ENCODE data around the gene KIAA1328. TPM values are rescaled to one million over a fixed set of nuclear protein-coding genes. Genes with fewer than 3 reads are reported as not detected.
A peak's percentile ranks its signal among the peaks of the same experiment; 100 is the strongest.

The KIAA1328 gene
- total RNA-seq, 2 donors from 2014 or later = 4.8 to 5.2 TPM

DNA sequence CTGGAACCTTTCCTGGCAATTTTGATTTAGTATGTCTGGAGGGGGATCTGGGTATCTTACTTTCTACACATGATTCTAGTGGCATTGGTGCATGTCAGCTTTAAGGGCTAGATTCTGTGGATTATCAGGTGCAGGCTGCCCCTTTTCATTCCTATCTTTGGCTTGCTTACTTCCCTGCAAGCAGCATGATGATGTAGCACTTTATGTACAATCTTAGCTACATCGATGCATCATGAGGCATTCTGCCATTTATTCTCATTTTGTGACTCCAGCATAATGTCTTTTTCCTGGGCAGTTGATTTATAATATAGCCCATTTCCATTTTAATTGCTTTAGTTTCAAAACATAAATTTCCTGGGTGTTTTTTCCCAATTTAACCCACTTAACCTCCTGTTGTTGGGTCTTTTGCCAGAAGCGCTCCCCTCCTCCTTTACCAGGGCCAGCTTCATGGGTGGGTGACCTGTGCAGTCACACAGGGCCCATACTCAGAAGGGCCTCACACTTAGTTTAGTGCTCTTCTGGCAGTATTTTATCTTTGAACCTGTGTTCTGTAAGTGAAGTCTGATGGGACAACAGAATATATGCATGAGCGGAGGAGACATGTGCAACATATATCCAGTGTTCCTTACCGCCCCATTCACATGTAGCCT is 36.2 kb upstream of the KIAA1328 start:
- Histone ChIP-seq H3K4me3 (no peak overlapping the region), H3K27me3 (no peaks in the 10 kb centered on the region), H3K36me3 (no peaks in the 10 kb centered on the region), H3K9me3 (no peaks in the 10 kb centered on the region), H3K27ac (no peak overlapping the region), H3K4me1 (no peaks in the 10 kb centered on the region), H3K9ac (ENCODE audit: low read depth in 2 of 2, low read length in 2 of 2) (no peak overlapping the region)
- intact Hi-C loops (cut with DNase I) = no loop called here
- DNase-seq = no peak
- no peak for TF ChIP-seq CTCF (IDR thresholded peaks at IDR 0.05)

- no peaks in the 10 kb centered on the region for H3K4me1 ChIP-seq
- H3K9ac ChIP-seq (ENCODE audit: low read depth in 2 of 2, low read length in 2 of 2) = no peak overlapping the region
- no peaks in the 10 kb centered on the region for H3K9me3 ChIP-seq
- no peak for TF ChIP-seq CTCF (IDR thresholded peaks at IDR 0.05)
- intact Hi-C loops (cut with DNase I) = no loop called here
- H3K36me3 ChIP-seq = no peaks in the 10 kb centered on the region
- H3K4me3 ChIP-seq = no peak overlapping the region
- H3K27me3 ChIP-seq = no peaks in the 10 kb centered on the region
- no peak overlapping the region for H3K27ac ChIP-seq
- DNase-seq = no peak
Measured at GRCh38 chr18:36798738-36799473, 30.0 kb upstream of the KIAA1328 start.

DNA sequence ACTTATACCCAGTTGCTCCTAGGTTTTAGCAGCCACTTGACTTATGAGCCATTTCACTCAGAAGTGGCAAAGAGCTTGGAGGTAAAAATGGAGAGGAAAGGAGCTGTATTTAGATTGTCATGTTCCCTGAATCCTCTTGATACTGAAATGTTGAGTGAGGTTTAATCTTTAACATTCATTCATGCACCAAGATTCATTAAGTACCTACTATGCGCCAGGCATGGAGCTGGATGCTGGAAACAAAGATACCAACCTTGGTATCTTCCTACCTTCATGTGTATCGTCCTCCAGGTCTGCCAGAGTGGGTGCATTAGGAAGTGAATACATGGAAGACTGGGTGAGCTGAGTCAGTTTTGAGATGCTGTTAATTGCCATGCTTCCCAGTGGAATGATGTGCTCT is 23.8 kb upstream of the KIAA1328 start:
- H3K27ac ChIP-seq = no peak overlapping the region
- intact Hi-C loops (cut with DNase I) = no loop called here
- no peak overlapping the region for H3K9ac ChIP-seq (ENCODE audit: low read depth in 2 of 2, low read length in 2 of 2)
- H3K4me3 ChIP-seq = no peak overlapping the region
- no peak for DNase-seq
- no peaks in the 10 kb centered on the region for H3K27me3 ChIP-seq
- no peaks in the 10 kb centered on the region for H3K9me3 ChIP-seq
- H3K4me1 ChIP-seq = no peaks in the 10 kb centered on the region
- no peaks in the 10 kb centered on the region for H3K36me3 ChIP-seq
- TF ChIP-seq CTCF (IDR thresholded peaks at IDR 0.05) = no peak

GRCh38 chr18:36808681-36809080 is 20.2 kb upstream of the KIAA1328 start:
- Histone ChIP-seq H3K4me3 (no peak overlapping the region), H3K4me1 (no peaks in the 10 kb centered on the region), H3K36me3 (no peaks in the 10 kb centered on the region), H3K9ac (ENCODE audit: low read depth in 2 of 2, low read length in 2 of 2) (no peak overlapping the region), H3K9me3 (no peaks in the 10 kb centered on the region), H3K27me3 (no peaks in the 10 kb centered on the region), H3K27ac (no peak overlapping the region)
- DNase-seq = no peak
- TF ChIP-seq CTCF (IDR thresholded peaks at IDR 0.05) = no peak
- intact Hi-C loops (cut with DNase I) = no loop called here

DNA sequence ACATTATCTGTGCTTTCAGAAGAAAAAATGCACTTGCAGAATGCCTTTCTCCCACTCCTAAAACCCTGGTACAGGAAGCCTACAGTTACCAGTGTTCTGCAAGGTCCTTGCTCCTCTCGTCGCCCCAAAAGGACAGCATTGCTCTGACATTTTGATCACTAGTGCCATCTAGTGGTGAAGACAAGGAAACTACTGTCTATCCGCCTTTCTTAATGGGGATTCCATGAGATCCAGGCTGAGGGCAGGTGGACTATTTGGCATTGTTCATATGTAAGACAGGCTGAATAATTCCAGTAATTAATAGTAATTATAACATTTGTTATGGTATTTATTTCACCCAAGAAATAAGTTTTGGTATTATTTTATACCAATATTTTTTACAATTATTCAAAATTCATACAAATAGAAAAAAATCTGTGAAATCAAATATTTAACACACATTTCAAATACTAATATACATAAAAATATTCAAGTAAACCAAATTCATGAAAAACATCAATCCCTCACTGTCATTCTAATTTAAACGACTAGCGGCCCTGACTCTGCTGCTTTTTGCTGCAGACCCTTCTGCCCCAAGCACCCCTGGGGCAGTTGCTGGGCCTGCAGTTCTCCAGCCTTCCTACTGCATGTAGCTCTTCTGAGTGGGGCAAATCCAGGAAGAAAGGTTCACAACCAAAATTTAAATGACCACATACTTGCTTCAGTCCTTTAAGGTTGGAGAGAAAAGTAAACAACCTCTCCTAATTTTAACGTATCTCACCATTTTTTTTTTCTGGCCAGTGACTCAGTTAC is 19.1 kb upstream of the KIAA1328 start:
- no peaks in the 10 kb centered on the region for H3K4me1 ChIP-seq
- H3K9me3 ChIP-seq = no peaks in the 10 kb centered on the region
- H3K27ac ChIP-seq = no peak overlapping the region
- DNase-seq = no peak
- H3K4me3 ChIP-seq = no peak overlapping the region
- intact Hi-C loops (cut with DNase I) = no loop called here
- no peaks in the 10 kb centered on the region for H3K36me3 ChIP-seq
- H3K9ac ChIP-seq (ENCODE audit: low read depth in 2 of 2, low read length in 2 of 2) = no peak overlapping the region
- no peaks in the 10 kb centered on the region for H3K27me3 ChIP-seq
- peak; percentile 83 for TF ChIP-seq CTCF (IDR thresholded peaks at IDR 0.05)
